Astrocyte of the cerebellum (primary cell): ENCODE data around the gene TBRG4.

Experiments used
- DNase-seq: peaks from one replicate; pipeline ENCODE4 v3.0.0-alpha.2; 2011; ENCODE audit warnings: low read depth
- H3K4me3 ChIP-seq: 2 replicates; pipeline ENCODE4 v1.5.1; 2011; ENCODE audit warnings: mild to moderate bottlenecking, low read depth, low read length, moderate library complexity
- CTCF ChIP-seq: IDR thresholded peaks from 2 replicates; pipeline ENCODE4 v1.5.1; 2012; ENCODE audit warnings: low read length, low read depth, moderate library complexity, mild to moderate bottlenecking; ENCODE audit errors: missing control alignments
- in situ Hi-C: cut with HindIII; loops from 2 replicates; pipeline ENCODE4 v1.10.0; 2017; ENCODE audit warnings: low sequenced_read_pairs

TBRG4 gene

GRCh38 chr7:45057878-45058277, 53.6 kb downstream of the TBRG4 start:
- TF ChIP-seq CTCF, result no peak
- no peak overlapping the region for H3K4me3 ChIP-seq
- in situ Hi-C loops, result no loop called here
- no peak for DNase-seq

GRCh38 chr7:45055594-45056219, 55.8 kb downstream of the TBRG4 start:
- DNase-seq, result no peak
- H3K4me3 ChIP-seq, result no peak overlapping the region
- no peak for TF ChIP-seq CTCF
- in situ Hi-C loops, result no loop called here

GRCh38 chr7:45055016-45055415, 56.5 kb downstream of the TBRG4 start:
- DNase-seq, result no peak
- in situ Hi-C loops, result no loop called here
- TF ChIP-seq CTCF, result no peak
- no peak overlapping the region for H3K4me3 ChIP-seq

GRCh38 chr7:45054442-45054841, 57.1 kb downstream of the TBRG4 start:
- DNase-seq, result no peak
- H3K4me3 ChIP-seq, result no peak overlapping the region
- in situ Hi-C loops, result no loop called here
- no peak for TF ChIP-seq CTCF

- TF ChIP-seq CTCF, result no peak
- no peak overlapping the region for H3K4me3 ChIP-seq
- DNase-seq, result no peak
- in situ Hi-C loops, result no loop called here
Measured at GRCh38 chr7:45053941-45054340, 57.6 kb downstream of the TBRG4 start.

- DNase-seq, result no peak
- in situ Hi-C loops, result no loop called here
- H3K4me3 ChIP-seq, result no peak overlapping the region
- no peak for TF ChIP-seq CTCF
Measured at GRCh38 chr7:45053401-45053800, 58.1 kb downstream of the TBRG4 start.
